Neural progenitor cell (in vitro differentiated cells): ENCODE results near the gene ADCY7. TPM values are rescaled to one million over a fixed set of nuclear protein-coding genes. Genes with fewer than 3 reads are reported as not detected.

Source experiments
- DNase-seq: peaks from one replicate; pipeline ENCODE4 v3.0.0-alpha.2; 2016; ENCODE audit warnings: low spot score
- H2AFZ ChIP-seq: fragments of 200-600 bp; sonication (generic); replicated peaks from 2 replicates; pipeline ENCODE4 v1.6.1; 2016; ENCODE audit warnings: antibody characterized with exemption
- H3F3A ChIP-seq: fragments of 200-600 bp; sonication (generic); 2 replicates; pipeline ENCODE4 v1.6.1; 2016; ENCODE audit warnings: antibody characterized with exemption, low read depth
- H3K27ac ChIP-seq: fragments of 200-600 bp; sonication (generic); 2 replicates; pipeline ENCODE4 v1.5.1; 2016; ENCODE audit warnings: mild to moderate bottlenecking
- H3K27me3 ChIP-seq: fragments of 200-600 bp; sonication (generic); 2 replicates; pipeline ENCODE4 v1.6.1; 2016; ENCODE audit warnings: mild to moderate bottlenecking, moderate library complexity
- H3K36me3 ChIP-seq: fragments of 200-600 bp; sonication (generic); 2 replicates; pipeline ENCODE4 v1.5.1; 2016
- H3K4me1 ChIP-seq: fragments of 200-600 bp; sonication (generic); 2 replicates; pipeline ENCODE4 v1.6.1; 2016; ENCODE audit warnings: mixed run types
- H3K4me2 ChIP-seq: fragments of 200-600 bp; sonication (generic); 2 replicates; pipeline ENCODE4 v1.6.1; 2016
- H3K4me3 ChIP-seq: fragments of 200-600 bp; sonication (generic); 2 replicates; pipeline ENCODE4 v1.5.1; 2016
- H3K79me2 ChIP-seq: fragments of 200-600 bp; sonication (generic); 2 replicates; pipeline ENCODE4 v1.6.1; 2016; ENCODE audit warnings: low read depth
- H3K9ac ChIP-seq: fragments of 200-600 bp; sonication (generic); 2 replicates; pipeline ENCODE4 v1.6.1; 2016
- H3K9me3 ChIP-seq: fragments of 200-600 bp; sonication (generic); 2 replicates; pipeline ENCODE4 v1.5.1; 2016; ENCODE audit warnings: low read depth
- H4K20me1 ChIP-seq: fragments of 200-600 bp; sonication (generic); 2 replicates; pipeline ENCODE4 v1.6.1; 2016; ENCODE audit warnings: low read depth
- H3K27ac Mint-ChIP-seq: 3 replicates; pipeline ENCODE4 v1.8.0; 2021; ENCODE audit warnings: mixed read lengths
- H3K27me3 Mint-ChIP-seq: 2 replicates; pipeline ENCODE4 v1.8.0; 2022; ENCODE audit warnings: low read depth, mild to moderate bottlenecking, inconsistent platforms, moderate library complexity, mixed read lengths; ENCODE audit not compliant: insufficient read depth
- H3K36me3 Mint-ChIP-seq: 3 replicates; pipeline ENCODE4 v1.8.0; 2021; ENCODE audit warnings: mixed read lengths
- H3K4me1 Mint-ChIP-seq: 3 replicates; pipeline ENCODE4 v1.8.0; 2021; ENCODE audit warnings: mixed read lengths
- H3K4me3 Mint-ChIP-seq: 3 replicates; pipeline ENCODE4 v1.8.0; 2021; ENCODE audit warnings: mild to moderate bottlenecking, moderate library complexity, mixed read lengths
- H3K9me3 Mint-ChIP-seq: 3 replicates; pipeline ENCODE4 v1.8.0; 2020; ENCODE audit warnings: mixed read lengths
- CTCF ChIP-seq: fragments of 200-600 bp; sonication (generic); IDR thresholded peaks from 2 replicates; pipeline ENCODE4 v1.5.1; 2017; ENCODE audit warnings: antibody characterized with exemption, mild to moderate bottlenecking
- EZH2 ChIP-seq: fragments of 200-600 bp; sonication (generic); IDR thresholded peaks from 2 replicates; pipeline ENCODE4 v1.6.1; 2017; ENCODE audit warnings: antibody characterized with exemption, mild to moderate bottlenecking, moderate library complexity
- EZH2phosphoT487 ChIP-seq: fragments of 200-600 bp; sonication (generic); IDR thresholded peaks from 2 replicates; pipeline ENCODE4 v1.6.1; 2017; ENCODE audit warnings: antibody characterized with exemption
- total RNA-seq: library from RNA; depleted of rRNA; stranded (reverse); fragments of >200 nt; gene quantifications from 2 replicates; pipeline ENCODE4 v1.2.3, GENCODE V29; 2015; ENCODE audit warnings: low replicate concordance

The ADCY7 gene
- total RNA-seq, 1 donor from 2014 or later = 2.5 TPM

GRCh38 chr16:50269061-50269705, 2.8 kb downstream of the ADCY7 start:
- no peak overlapping the region for H3K27ac ChIP-seq
- no peaks in the 10 kb centered on the region for H3K36me3 ChIP-seq
- no peak overlapping the region for H2AFZ ChIP-seq
- no peak overlapping the region for H3K4me3 Mint-ChIP-seq
- H3K9ac ChIP-seq = no peak overlapping the region
- peaks cover 2% of the 10 kb centered on the region for H3K9me3 Mint-ChIP-seq
- no peaks in the 10 kb centered on the region for H3F3A ChIP-seq
- no peak for TF ChIP-seq CTCF
- no peak for TF ChIP-seq EZH2phosphoT487
- TF ChIP-seq EZH2 = no peak
- no peak overlapping the region for H3K4me3 ChIP-seq
- H3K4me1 ChIP-seq = peaks cover 9% of the 10 kb centered on the region
- H3K9me3 ChIP-seq = no peaks in the 10 kb centered on the region
- no peak overlapping the region for H3K4me2 ChIP-seq
- peaks cover 4% of the 10 kb centered on the region for H3K27me3 Mint-ChIP-seq
- H3K27me3 ChIP-seq = no peaks in the 10 kb centered on the region
- no peaks in the 10 kb centered on the region for H3K36me3 Mint-ChIP-seq
- H3K4me1 Mint-ChIP-seq = peaks cover 9% of the 10 kb centered on the region
- no peak overlapping the region for H3K27ac Mint-ChIP-seq
- no peak for DNase-seq
- H3K79me2 ChIP-seq = no peaks in the 10 kb centered on the region
- no peaks in the 10 kb centered on the region for H4K20me1 ChIP-seq

GRCh38 chr16:50269769-50270509, 3.6 kb downstream of the ADCY7 start:
- peaks cover 2% of the 10 kb centered on the region for H3K9me3 Mint-ChIP-seq
- peaks cover 4% of the 10 kb centered on the region for H3K27me3 Mint-ChIP-seq
- DNase-seq = no peak

GRCh38 chr16:50270510-50271147, 4.3 kb downstream of the ADCY7 start:
- Mint-ChIP-seq H3K36me3 (no peaks in the 10 kb centered on the region), H3K27me3 (peaks cover 4% of the 10 kb centered on the region), H3K4me3 (no peak overlapping the region), H3K27ac (no peak overlapping the region), H3K9me3 (peaks cover 2% of the 10 kb centered on the region), H3K4me1 (peaks cover 7% of the 10 kb centered on the region)
- no peak for DNase-seq
- no peaks in the 10 kb centered on the region for H3K36me3 ChIP-seq
- no peaks in the 10 kb centered on the region for H3F3A ChIP-seq
- H3K9ac ChIP-seq = no peak overlapping the region
- no peaks in the 10 kb centered on the region for H4K20me1 ChIP-seq
- no peak overlapping the region for H3K4me2 ChIP-seq
- peaks cover 9% of the 10 kb centered on the region for H3K4me1 ChIP-seq
- H3K9me3 ChIP-seq = no peaks in the 10 kb centered on the region
- no peaks in the 10 kb centered on the region for H3K27me3 ChIP-seq
- H2AFZ ChIP-seq = no peak overlapping the region
- TF ChIP-seq EZH2phosphoT487 (no peak), CTCF (no peak), EZH2 (no peak)
- no peak overlapping the region for H3K4me3 ChIP-seq
- no peaks in the 10 kb centered on the region for H3K79me2 ChIP-seq
- no peak overlapping the region for H3K27ac ChIP-seq

More at GRCh38 chr16:50269769-50270509, 3.6 kb downstream of the ADCY7 start:
- TF ChIP-seq CTCF = no peak
- no peak for TF ChIP-seq EZH2
- no peak for TF ChIP-seq EZH2phosphoT487
- Mint-ChIP-seq H3K4me1 (peaks cover 7% of the 10 kb centered on the region), H3K4me3 (no peak overlapping the region), H3K36me3 (no peaks in the 10 kb centered on the region), H3K27ac (no peak overlapping the region)
- Histone ChIP-seq H4K20me1 (no peaks in the 10 kb centered on the region), H3K79me2 (no peaks in the 10 kb centered on the region), H3K4me2 (no peak overlapping the region), H3F3A (no peaks in the 10 kb centered on the region), H2AFZ (no peak overlapping the region), H3K9me3 (no peaks in the 10 kb centered on the region), H3K36me3 (no peaks in the 10 kb centered on the region), H3K27me3 (no peaks in the 10 kb centered on the region), H3K4me3 (no peak overlapping the region), H3K9ac (no peak overlapping the region), H3K4me1 (peaks cover 9% of the 10 kb centered on the region), H3K27ac (no peak overlapping the region)
